Keratinocyte (primary cell): ENCODE results near the gene NR3C2. TPM values are rescaled to one million over a fixed set of nuclear protein-coding genes. Genes with fewer than 3 reads are reported as not detected.

Experiments
- DNase-seq: peaks from one replicate; pipeline ENCODE4 v3.0.0-alpha.2; 2011; ENCODE audit warnings: low read depth, missing footprints, low spot score
- FAIRE-seq: peaks from 2 replicates; lab custom pipeline; 2011; peaks lifted over from hg19 to GRCh38; lab: Jason Lieb, UNC
- H2AFZ ChIP-seq: 2 replicates; pipeline ENCODE4 v1.6.0; 2012; ENCODE audit warnings: low read length, control low read depth, inconsistent platforms; ENCODE audit not compliant: control insufficient read depth
- H3K27ac ChIP-seq: 2 replicates; pipeline ENCODE4 v1.5.1; 2011; ENCODE audit warnings: low read length; ENCODE audit not compliant: control insufficient read depth, insufficient read depth
- H3K27me3 ChIP-seq: 3 replicates; pipeline ENCODE4 v1.6.0; 2011; ENCODE audit warnings: low read length; ENCODE audit not compliant: control insufficient read depth, insufficient read depth; ENCODE audit errors: extremely low read depth
- H3K36me3 ChIP-seq, 2 experiments: 2 replicates in 1 of 2; 3 replicates in 1 of 2; pipeline ENCODE4 v1.5.1; 2011; ENCODE audit warnings: low read length in 2 of 2, mild to moderate bottlenecking in 1 of 2; ENCODE audit not compliant: control insufficient read depth in 2 of 2, insufficient read depth in 2 of 2; ENCODE audit errors: extremely low read depth in 1 of 2
- H3K4me1 ChIP-seq: 3 replicates; pipeline ENCODE4 v1.5.1; 2011; ENCODE audit warnings: low read length; ENCODE audit not compliant: control insufficient read depth, insufficient read depth; ENCODE audit errors: extremely low read depth
- H3K4me2 ChIP-seq: 3 replicates; pipeline ENCODE4 v1.6.0; 2011; ENCODE audit warnings: low read depth, low read length; ENCODE audit not compliant: control insufficient read depth, insufficient read depth; ENCODE audit errors: extremely low read depth
- H3K4me3 ChIP-seq, 3 experiments: fragments of 200-600 bp in 1 of 3; sonication (generic) in 1 of 3; 2 replicates in 2 of 3; 3 replicates in 1 of 3; pipeline ENCODE4 v1.5.1; 2011 to 2016; ENCODE audit warnings: low read length in 3 of 3, mild to moderate bottlenecking in 3 of 3, control low read depth in 2 of 3, inconsistent platforms in 1 of 3, low read depth in 1 of 3, mixed read lengths in 1 of 3, mixed run types in 1 of 3, moderate library complexity in 1 of 3; ENCODE audit not compliant: control insufficient read depth in 2 of 3, insufficient read depth in 2 of 3; ENCODE audit errors: extremely low read depth in 1 of 3
- H3K79me2 ChIP-seq: 2 replicates; pipeline ENCODE4 v1.6.0; 2012; ENCODE audit warnings: low read length; ENCODE audit not compliant: control insufficient read depth, insufficient read depth
- H3K9ac ChIP-seq: 3 replicates; pipeline ENCODE4 v1.6.0; 2011; ENCODE audit warnings: low read length; ENCODE audit not compliant: control insufficient read depth, insufficient read depth; ENCODE audit errors: extremely low read depth
- H3K9me1 ChIP-seq: 3 replicates; pipeline ENCODE4 v1.6.0; 2011; ENCODE audit warnings: low read length; ENCODE audit not compliant: control insufficient read depth, insufficient read depth; ENCODE audit errors: extremely low read depth
- H3K9me3 ChIP-seq: 2 replicates; pipeline ENCODE4 v1.5.1; 2012; ENCODE audit warnings: low read depth, low read length; ENCODE audit not compliant: control insufficient read depth
- H4K20me1 ChIP-seq: 3 replicates; pipeline ENCODE4 v1.6.0; 2011; ENCODE audit warnings: low read length; ENCODE audit not compliant: control insufficient read depth, insufficient read depth; ENCODE audit errors: extremely low read depth
- EZH2 ChIP-seq: IDR thresholded peaks from one replicate; pipeline ENCODE4 v1.6.1; 2012; ENCODE audit warnings: inconsistent platforms, mild to moderate bottlenecking, low read length, moderate library complexity
- dilution Hi-C: fragments of 300-500 bp; cut with MboI; formaldehyde crosslinking; loops from one replicate; pipeline ENCODE4 v1.7.0; 2020; ENCODE audit warnings: low sequenced_read_pairs; ENCODE audit not compliant: extremely low pct_ligation_motif_present
- polyA plus RNA-seq, 5 experiments: library from polyadenylated mRNA; depleted of rRNA in 3 of 5; stranded (reverse) in 3 of 5; stranded (forward) in 1 of 5; unstranded in 1 of 5; fragments of >200 nt; gene quantifications; 1 replicate in 1 of 5; 2 replicates in 3 of 5; 3 replicates in 1 of 5; pipeline versions ENCODE4 v1.2.1 to v1.2.3, GENCODE V29; 2011 to 2012; ENCODE audit warnings: missing spikeins in 2 of 5, low read depth in 1 of 5, low replicate concordance in 1 of 5
- TF ChIP-seq, protein P1 (sequence below), 3 experiments: IDR thresholded peaks in 1 of 3; conservative IDR thresholded peaks in 1 of 3; optimal IDR thresholded peaks in 1 of 3; 2 replicates in 2 of 3; 3 replicates in 1 of 3; pipeline versions ENCODE3 to v1.5.1; 2011; ENCODE audit warnings: low read length in 3 of 3, mild to moderate bottlenecking in 3 of 3, moderate library complexity in 2 of 3, control low read depth in 1 of 3, inconsistent platforms in 1 of 3; ENCODE audit not compliant: insufficient read depth in 2 of 3; ENCODE audit errors: extremely low read depth in 1 of 3

NR3C2 gene
- polyA plus RNA-seq, 1 donor (not counting 4 experiments of a cell fraction or from before 2014, with no cell fraction given): 1.5 TPM

DNA sequence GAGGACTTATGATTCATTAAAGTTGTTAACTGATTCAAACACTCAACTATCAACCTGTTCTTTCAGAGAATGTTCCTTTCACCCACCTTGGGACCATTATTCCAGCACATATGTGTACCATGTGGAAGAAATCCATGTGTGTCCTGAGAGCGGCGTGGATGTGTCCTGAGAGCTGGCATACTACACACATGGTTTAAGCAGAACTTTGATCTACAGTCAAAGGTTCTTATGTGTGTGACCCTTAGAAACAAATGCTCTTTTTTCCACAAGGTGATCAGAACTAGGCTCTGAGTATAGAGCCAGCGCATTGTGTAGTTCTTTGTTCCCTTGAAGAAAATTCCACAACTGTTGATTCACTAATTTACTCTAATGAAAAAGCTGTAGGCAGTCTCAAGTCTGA is 332.0 kb downstream of the NR3C2 start:
- Histone ChIP-seq H4K20me1 (no peaks in the 10 kb centered on the region), H3K27ac (no peak overlapping the region), H3K4me2 (no peak overlapping the region), H3K9me1 (no peaks in the 10 kb centered on the region), H3K27me3 (no peaks in the 10 kb centered on the region), H3K4me1 (no peaks in the 10 kb centered on the region), H3K79me2 (no peaks in the 10 kb centered on the region), H3K36me3 (no peaks in the 10 kb centered on the region), H3K9me3 (no peaks in the 10 kb centered on the region), H3K9ac (no peak overlapping the region), H2AFZ (no peak overlapping the region), H3K4me3 (no peak overlapping the region)
- DNase-seq (no peak), FAIRE-seq (no peak)
- no peak for TF ChIP-seq EZH2
- TF ChIP-seq, protein P1, sequence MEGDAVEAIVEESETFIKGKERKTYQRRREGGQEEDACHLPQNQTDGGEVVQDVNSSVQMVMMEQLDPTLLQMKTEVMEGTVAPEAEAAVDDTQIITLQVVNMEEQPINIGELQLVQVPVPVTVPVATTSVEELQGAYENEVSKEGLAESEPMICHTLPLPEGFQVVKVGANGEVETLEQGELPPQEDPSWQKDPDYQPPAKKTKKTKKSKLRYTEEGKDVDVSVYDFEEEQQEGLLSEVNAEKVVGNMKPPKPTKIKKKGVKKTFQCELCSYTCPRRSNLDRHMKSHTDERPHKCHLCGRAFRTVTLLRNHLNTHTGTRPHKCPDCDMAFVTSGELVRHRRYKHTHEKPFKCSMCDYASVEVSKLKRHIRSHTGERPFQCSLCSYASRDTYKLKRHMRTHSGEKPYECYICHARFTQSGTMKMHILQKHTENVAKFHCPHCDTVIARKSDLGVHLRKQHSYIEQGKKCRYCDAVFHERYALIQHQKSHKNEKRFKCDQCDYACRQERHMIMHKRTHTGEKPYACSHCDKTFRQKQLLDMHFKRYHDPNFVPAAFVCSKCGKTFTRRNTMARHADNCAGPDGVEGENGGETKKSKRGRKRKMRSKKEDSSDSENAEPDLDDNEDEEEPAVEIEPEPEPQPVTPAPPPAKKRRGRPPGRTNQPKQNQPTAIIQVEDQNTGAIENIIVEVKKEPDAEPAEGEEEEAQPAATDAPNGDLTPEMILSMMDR (optimal IDR thresholded peaks at IDR 0.05 in 1 of 3, IDR thresholded peaks at IDR 0.05 in 1 of 3, conservative IDR thresholded peaks at IDR 0.05 in 1 of 3; ENCODE audit: extremely low read depth in 1 of 3, insufficient read depth in 2 of 3, low read length in 3 of 3): no peak
- dilution Hi-C loops: no loop called here

DNA sequence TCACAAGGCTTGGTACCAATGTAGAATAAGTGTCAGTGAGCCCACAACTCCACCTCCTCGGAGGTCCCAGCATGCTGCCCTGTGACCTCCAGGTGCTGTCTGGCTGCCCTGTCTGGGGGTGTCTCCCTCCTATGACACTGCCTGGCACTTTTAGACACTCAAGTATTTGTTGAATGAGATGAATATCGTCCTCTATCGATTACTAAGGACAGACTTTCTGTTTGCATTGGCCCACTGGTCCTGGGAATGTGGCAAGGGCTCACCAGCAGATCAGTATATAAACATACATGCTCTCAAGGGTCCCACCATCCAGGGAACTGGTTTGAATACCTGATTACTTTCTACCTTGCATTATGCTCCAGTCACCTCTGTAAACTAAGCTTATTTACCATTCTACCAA is 333.0 kb downstream of the NR3C2 start:
- TF ChIP-seq, protein P1 (optimal IDR thresholded peaks at IDR 0.05 in 1 of 3, IDR thresholded peaks at IDR 0.05 in 1 of 3, conservative IDR thresholded peaks at IDR 0.05 in 1 of 3; ENCODE audit: extremely low read depth in 1 of 3, insufficient read depth in 2 of 3, low read length in 3 of 3): no peak
- no peak for TF ChIP-seq EZH2
- Histone ChIP-seq H3K4me1 (no peaks in the 10 kb centered on the region), H3K36me3 (no peaks in the 10 kb centered on the region), H3K9me1 (no peaks in the 10 kb centered on the region), H2AFZ (no peak overlapping the region), H3K27me3 (no peaks in the 10 kb centered on the region), H3K79me2 (no peaks in the 10 kb centered on the region), H3K9ac (no peak overlapping the region), H4K20me1 (no peaks in the 10 kb centered on the region), H3K4me3 (no peak overlapping the region), H3K9me3 (no peaks in the 10 kb centered on the region), H3K27ac (no peak overlapping the region), H3K4me2 (no peak overlapping the region)
- dilution Hi-C loops: no loop called here
- DNase-seq: no peak
- no peak for FAIRE-seq
